K562 (cell line): ENCODE results near the gene SLC12A4. TPM values are rescaled to one million over a fixed set of nuclear protein-coding genes. Genes with fewer than 3 reads are reported as not detected.

Experiments
- ATAC-seq: fragments of 200-7000 bp; cut with Tn5 transposase; 3 replicates; pipeline ENCODE4 v1.9.1; 2020; ENCODE audit warnings: moderate library complexity
- BruUV-seq: library from RNA; stranded (reverse); fragments of 400-500 nt; replicated peaks from 2 replicates; lab custom pipeline; 2021; lab: Mats Ljungman, UMichigan
- CTCF ChIA-PET: fragments of 300-600 bp; formaldehyde crosslinking; extraction: SDS; loops from one replicate; lab custom pipeline; 2021; ENCODE audit warnings: low intra/inter-chr PET ratio; lab: Yijun Ruan, JAX
- POLR2A ChIA-PET: fragments of 300-600, 350-650 bp; sonication (Branson Sonifier 250); formaldehyde crosslinking; extraction: SDS; loops from one replicate; lab custom pipeline; 2021; ENCODE audit warnings: antibody characterized with exemption, inconsistent platforms; lab: Yijun Ruan, JAX
- DNase-seq, 4 experiments: peaks; one replicate each; pipeline versions ENCODE4 v3.0.0 to v3.0.0-alpha.2; 2011 to 2018; ENCODE audit warnings: low spot score in 3 of 4, mixed read lengths in 3 of 4; ENCODE audit errors: extremely low read depth in 1 of 4
- FAIRE-seq: peaks from 2 replicates; lab custom pipeline; 2011; peaks lifted over from hg19 to GRCh38; lab: Jason Lieb, UNC
- H2AFZ ChIP-seq: 2 replicates; pipeline ENCODE4 v1.6.0; 2011; ENCODE audit warnings: low read depth, low read length, control low read depth, inconsistent platforms
- H3K27ac ChIP-seq: fragments of 200-600 bp; 3 replicates; pipeline ENCODE4 v1.8.0; 2011; ENCODE audit warnings: low read depth, mild to moderate bottlenecking, control low read depth, inconsistent platforms, low read length, moderate library complexity, mixed read lengths; ENCODE audit errors: extremely low read depth
- H3K27me3 ChIP-seq, 2 experiments: fragments of 300-600 bp in 1 of 2; 2 replicates in 1 of 2; 3 replicates in 1 of 2; pipeline versions ENCODE4 v1.6.0 to v1.8.0; 2011; ENCODE audit warnings: inconsistent platforms in 2 of 2, low read length in 2 of 2, mild to moderate bottlenecking in 1 of 2, mixed read lengths in 1 of 2, moderate library complexity in 1 of 2; ENCODE audit not compliant: control insufficient read depth in 2 of 2, insufficient read depth in 2 of 2
- H3K36me3 ChIP-seq: fragments of 300-600 bp; 3 replicates; pipeline ENCODE4 v1.8.0; 2011; ENCODE audit warnings: mild to moderate bottlenecking, low read length, inconsistent platforms; ENCODE audit not compliant: control insufficient read depth, insufficient read depth
- H3K4me1 ChIP-seq, 2 experiments: fragments of 200-600 bp in 1 of 2; replicated peaks in 1 of 2; 2 replicates in 1 of 2; 3 replicates in 1 of 2; pipeline versions ENCODE4 v1.5.1 to v1.8.0; 2011; ENCODE audit warnings: inconsistent platforms in 2 of 2, low read length in 2 of 2, mild to moderate bottlenecking in 1 of 2, mixed read lengths in 1 of 2, moderate library complexity in 1 of 2; ENCODE audit not compliant: control insufficient read depth in 2 of 2, insufficient read depth in 2 of 2
- H3K4me2 ChIP-seq: 2 replicates; pipeline ENCODE4 v1.6.1; 2011; ENCODE audit warnings: low read length, control low read depth, inconsistent platforms, mixed read lengths; ENCODE audit not compliant: insufficient read depth
- H3K4me3 ChIP-seq: fragments of 200-600 bp; sonication (generic), shearing (Covaris generic); 2 replicates; pipeline ENCODE4 v1.5.1; 2016; ENCODE audit warnings: control low read depth, inconsistent platforms
- H3K79me2 ChIP-seq: fragments of 200-600 bp; 3 replicates; pipeline ENCODE4 v1.8.0; 2011; ENCODE audit warnings: low read length, inconsistent platforms; ENCODE audit not compliant: control insufficient read depth, insufficient read depth
- H3K9ac ChIP-seq, 2 experiments: 2 replicates each; pipeline versions ENCODE4 v1.6.0 to v1.6.1; 2011; ENCODE audit warnings: low read depth in 2 of 2, low read length in 2 of 2, control low read depth in 1 of 2, inconsistent platforms in 1 of 2, mild to moderate bottlenecking in 1 of 2, mixed read lengths in 1 of 2; ENCODE audit not compliant: insufficient read depth in 1 of 2
- H3K9me1 ChIP-seq: one replicate; pipeline ENCODE4 v1.6.0; 2011; ENCODE audit warnings: inconsistent platforms, mild to moderate bottlenecking, low read length, moderate library complexity; ENCODE audit not compliant: control insufficient read depth, insufficient read depth
- H3K9me3 ChIP-seq: replicated peaks from 2 replicates; pipeline ENCODE4 v1.5.1; 2011; ENCODE audit warnings: low read depth, low read length, inconsistent platforms; ENCODE audit not compliant: control insufficient read depth, insufficient read depth
- H4K20me1 ChIP-seq: replicated peaks from 2 replicates; pipeline ENCODE4 v1.6.1; 2011; ENCODE audit warnings: low read length, inconsistent platforms, mixed read lengths; ENCODE audit not compliant: control insufficient read depth, insufficient read depth
- ARID1B ChIP-seq: fragments of 450-650 bp; IDR thresholded peaks from 2 replicates; pipeline ENCODE4 v1.6.1; 2016; ENCODE audit warnings: antibody characterized with exemption, mild to moderate bottlenecking, inconsistent platforms
- BRCA1 ChIP-seq, 2 experiments: fragments of 450-650 bp in 1 of 2; sonication (generic) in 1 of 2; formaldehyde crosslinking in 1 of 2; IDR thresholded peaks; 2 replicates each; pipeline versions ENCODE4 v1.5.0 to v1.6.1; 2017 to 2020; ENCODE audit warnings: mild to moderate bottlenecking in 1 of 2, missing genetic modification reagents in 1 of 2
- CCAR2 ChIP-seq: fragments of 200-400 bp; formaldehyde crosslinking; IDR thresholded peaks from 2 replicates; pipeline ENCODE4 v1.6.1; 2017; ENCODE audit warnings: mild to moderate bottlenecking, low read depth, low read length
- HDAC3 ChIP-seq: fragments of 450-650 bp; IDR thresholded peaks from 2 replicates; pipeline ENCODE4 v1.6.1; 2018; ENCODE audit warnings: borderline replicate concordance, mild to moderate bottlenecking, moderate library complexity; ENCODE audit not compliant: partially characterized antibody
- MCM3 ChIP-seq: fragments of 450-650 bp; IDR thresholded peaks from 2 replicates; pipeline ENCODE4 v1.6.1; 2016
- MXI1 ChIP-seq: IDR thresholded peaks from 2 replicates; pipeline ENCODE4 v1.6.1; 2011; ENCODE audit warnings: low read depth, mild to moderate bottlenecking, improper control_type of control experiment, low read length
- NCOR1 ChIP-seq: fragments of 450-650 bp; IDR thresholded peaks from 2 replicates; pipeline ENCODE4 v1.6.1; 2016; ENCODE audit warnings: mild to moderate bottlenecking, moderate library complexity
- NR0B1 ChIP-seq: fragments of 450-650 bp; IDR thresholded peaks from one replicate; pipeline ENCODE4 v1.6.1; 2018; ENCODE audit warnings: mild to moderate bottlenecking, moderate library complexity; ENCODE audit not compliant: partially characterized antibody
- PCBP1 ChIP-seq: fragments of 200-400 bp; formaldehyde crosslinking; IDR thresholded peaks from 2 replicates; pipeline ENCODE4 v1.6.1; 2018; ENCODE audit warnings: mild to moderate bottlenecking, low read depth, low read length; ENCODE audit not compliant: poor library complexity, severe bottlenecking
- PHF8 ChIP-seq: fragments of 200-600 bp; sonication (generic); IDR thresholded peaks from 2 replicates; pipeline ENCODE4 v1.6.1; 2012; ENCODE audit warnings: mixed run types, mild to moderate bottlenecking, inconsistent platforms, low read length, moderate library complexity, borderline replicate concordance
- PML ChIP-seq: IDR thresholded peaks from 2 replicates; pipeline ENCODE4 v1.6.1; 2012; ENCODE audit warnings: low read length, inconsistent platforms
- RAD21 ChIP-seq, 2 experiments: fragments of 250-450 bp in 1 of 2; fragments of 450-650 bp in 1 of 2; sonication (Bioruptor Pico) in 1 of 2; formaldehyde crosslinking in 1 of 2; IDR thresholded peaks in 1 of 2; conservative IDR thresholded peaks in 1 of 2; 2 replicates each; pipeline versions ENCODE4 v1.4.0 to v1.8.0; 2020 to 2022; ENCODE audit warnings: mild to moderate bottlenecking in 2 of 2, moderate library complexity in 1 of 2
- RNF2 ChIP-seq: sonication (generic); IDR thresholded peaks from 2 replicates; pipeline ENCODE4 v1.6.1; 2016
- SNRNP70 ChIP-seq: fragments of 200-400 bp; formaldehyde crosslinking; optimal IDR thresholded peaks from 2 replicates; pipeline ENCODE3; 2017; ENCODE audit warnings: low read depth, low read length
- STAG1 ChIP-seq: sonication (generic); formaldehyde crosslinking; IDR thresholded peaks from 2 replicates; pipeline ENCODE4 v1.5.0; 2020; ENCODE audit warnings: missing genetic modification reagents, borderline replicate concordance
- TFAP4 ChIP-seq: sonication (generic); formaldehyde crosslinking; IDR thresholded peaks from 2 replicates; pipeline ENCODE4 v1.8.0; 2022; ENCODE audit warnings: missing genetic modification reagents, mild to moderate bottlenecking, moderate library complexity, borderline replicate concordance
- ZBTB17 ChIP-seq: fragments of 450-650 bp; formaldehyde crosslinking; IDR thresholded peaks from 2 replicates; pipeline ENCODE4 v1.4.0; 2020; ENCODE audit warnings: mild to moderate bottlenecking
- ZNF140 ChIP-seq: fragments of 250-450 bp; sonication (Bioruptor Pico); IDR thresholded peaks from 2 replicates; pipeline ENCODE4 v1.8.0; 2021; ENCODE audit warnings: moderate library complexity, mild to moderate bottlenecking, inconsistent platforms
- ZZZ3 ChIP-seq: fragments of 450-650 bp; IDR thresholded peaks from 2 replicates; pipeline ENCODE4 v1.6.1; 2016; ENCODE audit warnings: antibody characterized with exemption, mild to moderate bottlenecking, moderate library complexity
- WGBS: fragments of 100-300 bp; shearing (Covaris generic); methylation state at CpG from one replicate; pipeline ENCODE4 v1.1.6; 2016; ENCODE audit warnings: low coverage, mixed read lengths; ENCODE audit not compliant: insufficient coverage; ENCODE audit errors: missing lambda C conversion rate; 5-methylcytosine and 5-hydroxymethylcytosine counted together
- in situ Hi-C: fragments of 300-500 bp; cut with MboI; formaldehyde crosslinking; loops from 4 replicates; pipeline ENCODE4 v1.15.0; 2018; ENCODE audit warnings: inconsistent platforms, mixed read lengths
- intact Hi-C: fragments of 100-400 bp; cut with micrococcal nuclease; formaldehyde crosslinking; loops from 2 replicates; pipeline ENCODE4 v1.14.2; 2022
- polyA plus RNA-seq, 8 experiments: library from polyadenylated mRNA; depleted of rRNA in 4 of 8; stranded (reverse) in 5 of 8; unstranded in 3 of 8; fragments of >200 nt; fragmentation: Nextera tagmentation in 2 of 8; fragmentation: Illumina TruSeq in 1 of 8; extraction: Ambion mirVana in 2 of 8; extraction: Trizol in 1 of 8; gene quantifications; 2 replicates each; pipeline versions ENCODE4 v1.2.1 to v1.2.3, GENCODE V29; 2011 to 2014; ENCODE audit warnings: inconsistent platforms in 1 of 8, missing spikeins in 1 of 8
- total RNA-seq, 7 experiments: library from RNA; depleted of rRNA in 6 of 7; stranded (reverse); fragments of >200 nt in 6 of 7; fragmentation: Illumina TruSeq in 2 of 7; extraction: Trizol in 2 of 7; gene quantifications; 2 replicates each; pipeline versions ENCODE4 v1.2.1 to v1.2.3, GENCODE V29; 2011 to 2021; ENCODE audit warnings: low replicate concordance in 1 of 7
- TF ChIP-seq, protein P1 (sequence below): fragments of 450-650 bp; IDR thresholded peaks from 2 replicates; pipeline ENCODE4 v1.6.1; 2016; ENCODE audit warnings: low read depth, mild to moderate bottlenecking, moderate library complexity

Gene SLC12A4
- total and polyA plus RNA-seq, 9 of the 15 experiments (the other 6 are each of a cell fraction or from before 2014, with no cell fraction given) = 0.75 to 43.5 (median 15.0) TPM

DNA sequence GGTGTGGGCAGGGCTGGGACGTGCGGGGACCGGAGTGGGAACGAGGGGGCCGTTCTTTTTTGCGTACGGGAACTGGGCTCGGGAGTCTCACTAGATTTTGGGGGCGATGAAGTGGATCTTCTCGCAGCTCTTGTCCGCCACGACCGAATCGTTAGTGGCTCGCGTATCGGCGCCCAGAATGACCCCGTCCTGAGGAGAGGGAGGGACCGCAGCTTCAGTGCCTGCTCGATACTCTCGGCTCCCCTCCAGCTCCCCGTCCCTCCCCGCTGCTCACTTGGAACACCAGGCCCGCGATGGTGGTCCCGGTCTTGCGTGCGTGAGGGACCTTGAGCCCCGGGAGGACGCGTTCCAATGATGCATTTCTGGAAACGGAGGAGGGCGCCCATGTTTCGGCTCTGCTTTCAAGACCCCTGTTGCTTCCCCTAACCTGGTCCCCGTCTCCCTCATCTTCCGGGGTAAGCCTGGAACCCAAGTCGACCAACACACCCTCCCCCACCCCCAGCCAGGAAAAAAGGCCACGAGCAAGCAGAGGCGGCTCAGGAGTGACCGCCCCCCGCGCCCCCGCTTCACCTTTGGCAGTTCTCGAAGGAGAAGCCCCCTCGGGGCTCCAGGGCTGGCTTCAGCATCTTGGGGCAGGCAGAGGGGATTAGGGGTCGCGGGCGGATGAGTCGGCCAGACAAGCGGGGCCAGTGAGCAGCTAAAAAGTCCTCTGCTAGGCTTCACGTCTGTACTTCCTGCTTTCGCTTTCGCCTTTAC lies 32.1 kb downstream of the SLC12A4 start, which contains the start of gene PSMB10:
Gene PSMB10, minus strand, starts transcription at position 727 of the 756 bp plus-strand sequence. Its CDS starts 101 bp downstream, at position 626.
- ChIA-PET POLR2A (interaction anchor here (0.6 to 1.7 kb wide), 27 partner anchors 7 to 363 kb away, joined by 3 to 8 read pairs (median 4); partner anchors contain the start of gene LCAT), CTCF (no interaction called here)
- in situ Hi-C loops (no loop called here), intact Hi-C loops (loop anchor here (5.0 to 10.0 kb wide), 2 partner anchors 106 to 412 kb away; partner anchors contain the start of gene RIPOR1)
- Histone ChIP-seq H3K79me2 (peaks cover 42% of the 10 kb centered on the region), H3K9ac (peak within 1 kb of the TSS; percentile 90 to 98), H3K4me2 (peak within 1 kb of the TSS; percentile 99), H3K9me3 (no peaks in the 10 kb centered on the region), H3K9me1 (no peaks in the 10 kb centered on the region), H3K36me3 (peaks cover 25% of the 10 kb centered on the region; the same call in 2 of the 3 replicates), H2AFZ (peak within 1 kb of the TSS; percentile 95), H3K27me3 (no peaks in the 10 kb centered on the region), H3K27ac (peak within 1 kb of the TSS; percentile 89), H4K20me1 (no peaks in the 10 kb centered on the region; the same call in 1 of the 2 replicates), H3K4me1 (peaks cover 20 to 64% of the 10 kb centered on the region in 2 experiments), H3K4me3 (peak within 1 kb of the TSS; percentile 85)
- WGBS = 0% methylated on average over 39 of the region's 54 CpGs
- FAIRE-seq = peak; percentile 23
- ATAC-seq = peak; percentile 15
- DNase-seq = peak; percentile 62 to 71 (median 68)
- TSS peak; percentile 90 for BruUV-seq
- TF ChIP-seq PCBP1 = no peak
- no peak for TF ChIP-seq NCOR1
- peak; percentile 67; the same call in 1 of the 2 replicates for TF ChIP-seq TFAP4 (CRISPR knock-in tag)
- TF ChIP-seq HDAC3 = no peak
- TF ChIP-seq CCAR2 = no peak
- TF ChIP-seq ZBTB17 (CRISPR knock-in tag) = no peak
- TF ChIP-seq STAG1 (CRISPR knock-in tag) = 0 out of 2 replicates have a peak, but pooled peaks have one; percentile 22
- TF ChIP-seq PHF8 = peak; percentile 25
- no peak for TF ChIP-seq SNRNP70
- no peak for TF ChIP-seq BRCA1 (IDR thresholded peaks at IDR 0.05)
- no peak for TF ChIP-seq BRCA1 (CRISPR knock-in tag; IDR thresholded peaks at IDR 0.05)
- TF ChIP-seq RAD21 (CRISPR knock-in tag; conservative IDR thresholded peaks at IDR 0.05 in 1 of 2, IDR thresholded peaks at IDR 0.05 in 1 of 2) = no peak
- no peak for TF ChIP-seq ZNF140
- peak; percentile 2; the same call in 1 of the 2 replicates for TF ChIP-seq PML
- no peak for TF ChIP-seq ZZZ3
- TF ChIP-seq, protein P1, sequence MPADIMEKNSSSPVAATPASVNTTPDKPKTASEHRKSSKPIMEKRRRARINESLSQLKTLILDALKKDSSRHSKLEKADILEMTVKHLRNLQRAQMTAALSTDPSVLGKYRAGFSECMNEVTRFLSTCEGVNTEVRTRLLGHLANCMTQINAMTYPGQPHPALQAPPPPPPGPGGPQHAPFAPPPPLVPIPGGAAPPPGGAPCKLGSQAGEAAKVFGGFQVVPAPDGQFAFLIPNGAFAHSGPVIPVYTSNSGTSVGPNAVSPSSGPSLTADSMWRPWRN = 0 out of 2 replicates have a peak, but pooled peaks have one; percentile 12
- TF ChIP-seq MXI1 = no peak
- no peak; the same call in 1 of the 2 replicates for TF ChIP-seq ARID1B
- TF ChIP-seq NR0B1 = no peak
- no peak for TF ChIP-seq RNF2
- TF ChIP-seq MCM3 = no peak
